H1 (cell line): ENCODE measurements around the gene ARHGAP32. TPM values are rescaled to one million over a fixed set of nuclear protein-coding genes. Genes with fewer than 3 reads are reported as not detected.
A peak's percentile ranks its signal among the peaks of the same experiment; 100 is the strongest.

ENCODE experiments used
- CTCF ChIA-PET: fragments of 300-600 bp; sonication (Branson Sonifier 250); formaldehyde crosslinking; loops from one replicate; lab custom pipeline; 2021; ENCODE audit not compliant: partially characterized antibody; lab: Charles Lee
- POLR2A ChIA-PET: fragments of 300-600 bp; sonication (Branson Sonifier 250); formaldehyde crosslinking; loops from one replicate; lab custom pipeline; 2021; ENCODE audit warnings: inconsistent platforms; ENCODE audit not compliant: partially characterized antibody; lab: Charles Lee
- DNase-seq, 2 experiments: peaks; one replicate each; pipeline versions ENCODE4 v3.0.0 to v3.0.0-alpha.2; 2010 to 2022; ENCODE audit warnings: low spot score in 2 of 2, low read depth in 1 of 2, mixed read lengths in 1 of 2
- FAIRE-seq: peaks from 2 replicates; lab custom pipeline; 2011; peaks lifted over from hg19 to GRCh38; lab: Jason Lieb, UNC
- H2AFZ ChIP-seq: 2 replicates; pipeline ENCODE4 v1.8.1; 2012; ENCODE audit warnings: low read length, inconsistent platforms
- H2AK5ac ChIP-seq: 2 replicates; pipeline ENCODE4 v1.6.1; 2013; ENCODE audit warnings: low read depth, low read length
- H2BK120ac ChIP-seq: replicated peaks from 2 replicates; pipeline ENCODE3; 2013; ENCODE audit warnings: low read depth, low read length, inconsistent platforms
- H2BK12ac ChIP-seq: 2 replicates; pipeline ENCODE4 v1.6.1; 2013; ENCODE audit warnings: low read depth, low read length
- H2BK15ac ChIP-seq: 2 replicates; pipeline ENCODE4 v1.6.1; 2013; ENCODE audit warnings: low read length
- H2BK20ac ChIP-seq: 2 replicates; pipeline ENCODE4 v1.6.1; 2013; ENCODE audit warnings: low read length
- H2BK5ac ChIP-seq: 2 replicates; pipeline ENCODE4 v1.6.1; 2013; ENCODE audit warnings: low read depth, low read length
- H3K14ac ChIP-seq: 2 replicates; pipeline ENCODE4 v1.6.1; 2013; ENCODE audit warnings: inconsistent platforms; ENCODE audit not compliant: insufficient read length
- H3K18ac ChIP-seq: 2 replicates; pipeline ENCODE4 v1.6.1; 2013; ENCODE audit warnings: low read length; ENCODE audit errors: extremely low read depth
- H3K23ac ChIP-seq: 2 replicates; pipeline ENCODE4 v1.6.1; 2013; ENCODE audit warnings: inconsistent platforms; ENCODE audit not compliant: insufficient read length
- H3K23me2 ChIP-seq: 2 replicates; pipeline ENCODE4 v1.6.1; 2013; ENCODE audit warnings: low read depth, low read length
- H3K27ac ChIP-seq: 2 replicates; pipeline ENCODE4 v1.6.1; 2011; ENCODE audit warnings: low read depth, low read length, inconsistent platforms
- H3K27me3 ChIP-seq, 4 experiments: replicated peaks in 1 of 4; 1 replicate in 1 of 4; 2 replicates in 3 of 4; pipeline versions ENCODE4 v1.6.1 to v1.8.1; 2011 to 2013; ENCODE audit warnings: low read length in 3 of 4, mild to moderate bottlenecking in 3 of 4, inconsistent platforms in 2 of 4, mixed read lengths in 2 of 4, moderate library complexity in 1 of 4; ENCODE audit not compliant: control insufficient read depth in 3 of 4, insufficient read depth in 3 of 4; ENCODE audit errors: extremely low read depth in 1 of 4
- H3K36me3 ChIP-seq, 4 experiments: 2 replicates each; pipeline versions ENCODE4 v1.6.1 to v1.8.1; 2011 to 2013; ENCODE audit warnings: mild to moderate bottlenecking in 4 of 4, low read length in 3 of 4, moderate library complexity in 2 of 4, control low read depth in 1 of 4, inconsistent platforms in 1 of 4; ENCODE audit not compliant: insufficient read depth in 4 of 4, control insufficient read depth in 2 of 4
- H3K4ac ChIP-seq: replicated peaks from 2 replicates; pipeline ENCODE3; 2013; ENCODE audit warnings: low read length, low read depth, mixed read lengths, inconsistent platforms; ENCODE audit not compliant: insufficient read length
- H3K4me1 ChIP-seq, 4 experiments: replicated peaks in 1 of 4; 1 replicate in 1 of 4; 2 replicates in 3 of 4; pipeline versions ENCODE4 v1.6.1 to v1.8.1; 2011 to 2013; ENCODE audit warnings: low read length in 3 of 4, inconsistent platforms in 2 of 4, mixed read lengths in 1 of 4; ENCODE audit not compliant: insufficient read depth in 4 of 4, control insufficient read depth in 3 of 4
- H3K4me2 ChIP-seq, 2 experiments: 2 replicates each; pipeline versions ENCODE4 v1.6.1 to v1.8.1; 2011 to 2013; ENCODE audit warnings: low read depth in 2 of 2, low read length in 2 of 2, control low read depth in 1 of 2, inconsistent platforms in 1 of 2, mild to moderate bottlenecking in 1 of 2; ENCODE audit not compliant: insufficient read depth in 1 of 2
- H3K4me3 ChIP-seq, 4 experiments: fragments of 200-600, 300-600 bp in 1 of 4; sonication (generic), shearing (Covaris generic), sonication (Bioruptor Twin) in 1 of 4; 2 replicates each; pipeline versions ENCODE4 v1.5.1 to v1.8.1; 2011 to 2016; ENCODE audit warnings: low read length in 4 of 4, low read depth in 3 of 4, control low read depth in 2 of 4, inconsistent platforms in 2 of 4, mild to moderate bottlenecking in 2 of 4, mixed read lengths in 1 of 4, moderate library complexity in 1 of 4; ENCODE audit not compliant: insufficient read depth in 2 of 4; ENCODE audit errors: extremely low read depth in 1 of 4
- H3K56ac ChIP-seq: replicated peaks from 2 replicates; pipeline ENCODE3; 2013; ENCODE audit warnings: low read depth, mild to moderate bottlenecking, mixed read lengths, low read length, inconsistent platforms; ENCODE audit not compliant: insufficient read length
- H3K79me1 ChIP-seq: 2 replicates; pipeline ENCODE4 v1.6.1; 2013; ENCODE audit warnings: low read depth, low read length, control low read depth
- H3K79me2 ChIP-seq, 2 experiments: 2 replicates each; pipeline versions ENCODE4 v1.6.1 to v1.8.1; 2012 to 2013; ENCODE audit warnings: low read length in 2 of 2, mild to moderate bottlenecking in 2 of 2, inconsistent platforms in 1 of 2; ENCODE audit not compliant: insufficient read depth in 2 of 2, control insufficient read depth in 1 of 2
- H3K9ac ChIP-seq, 4 experiments: replicated peaks in 1 of 4; 1 replicate in 1 of 4; 2 replicates in 3 of 4; pipeline versions ENCODE4 v1.6.1 to v1.8.1; 2011 to 2013; ENCODE audit warnings: low read depth in 3 of 4, low read length in 3 of 4, control low read depth in 2 of 4, mild to moderate bottlenecking in 2 of 4, moderate library complexity in 2 of 4, inconsistent platforms in 1 of 4; ENCODE audit errors: extremely low read depth in 1 of 4
- H3K9me3 ChIP-seq, 2 experiments: 2 replicates each; pipeline versions ENCODE4 v1.6.1 to v1.8.1; 2012 to 2013; ENCODE audit warnings: mild to moderate bottlenecking in 2 of 2, moderate library complexity in 2 of 2, control low read depth in 1 of 2, inconsistent platforms in 1 of 2, low read depth in 1 of 2, low read length in 1 of 2, mixed read lengths in 1 of 2; ENCODE audit not compliant: insufficient read depth in 2 of 2
- H4K20me1 ChIP-seq, 2 experiments: replicated peaks in 1 of 2; 2 replicates each; pipeline versions ENCODE3 to v1.8.1; 2011 to 2013; ENCODE audit warnings: inconsistent platforms in 2 of 2, low read length in 2 of 2, mild to moderate bottlenecking in 1 of 2; ENCODE audit not compliant: insufficient read depth in 2 of 2, control insufficient read depth in 1 of 2
- H4K5ac ChIP-seq: 2 replicates; pipeline ENCODE4 v1.6.1; 2013; ENCODE audit warnings: low read length, low read depth, mixed read lengths, inconsistent platforms; ENCODE audit not compliant: insufficient read length
- H4K8ac ChIP-seq: 2 replicates; pipeline ENCODE4 v1.8.0; 2013; ENCODE audit warnings: mild to moderate bottlenecking, moderate library complexity, low read length, inconsistent platforms; ENCODE audit not compliant: insufficient read depth; ENCODE audit errors: extremely low read depth
- H4K91ac ChIP-seq: replicated peaks from 2 replicates; pipeline ENCODE3; 2013; ENCODE audit warnings: low read length, mixed read lengths, inconsistent platforms; ENCODE audit not compliant: insufficient read length
- CBX8 ChIP-seq: fragments of 300-800, 300-1000 bp; sonication (generic); IDR thresholded peaks from 2 replicates; pipeline ENCODE4 v1.7.1; 2016; ENCODE audit warnings: low read depth, low read length, borderline replicate concordance
- JUN ChIP-seq: IDR thresholded peaks from 2 replicates; pipeline ENCODE4 v1.6.1; 2011; ENCODE audit warnings: low read depth, mild to moderate bottlenecking, improper control_type of control experiment, low read length
- KDM5A ChIP-seq: fragments of 200-600 bp; IDR thresholded peaks from 2 replicates; pipeline ENCODE4 v1.7.1; 2012; ENCODE audit warnings: mild to moderate bottlenecking, low read length, inconsistent platforms, mixed read lengths
- SP1 ChIP-seq: IDR thresholded peaks from 2 replicates; pipeline ENCODE4 v1.6.1; 2011; ENCODE audit warnings: low read depth, low read length
- TBP ChIP-seq: IDR thresholded peaks from 2 replicates; pipeline ENCODE4 v1.6.1; 2011; ENCODE audit warnings: low read depth, low read length, improper control_type of control experiment
- TEAD4 ChIP-seq: IDR thresholded peaks from 2 replicates; pipeline ENCODE4 v1.6.1; 2012; ENCODE audit warnings: low read depth, low read length, inconsistent platforms, mixed read lengths
- WGBS, 2 experiments: shearing (Covaris generic) in 1 of 2; methylation state at CpG; one replicate each; pipeline versions ENCODE4 v1.1.6 to v1.1.7; 2013 to 2015; ENCODE audit warnings: low lambda C conversion rate in 2 of 2, mixed read lengths in 2 of 2, inconsistent platforms in 1 of 2, low coverage in 1 of 2, missing lambda C conversion rate in 1 of 2; ENCODE audit not compliant: insufficient replicate concordance in 2 of 2, insufficient coverage in 1 of 2, insufficient read length in 1 of 2; ENCODE audit errors: extremely low coverage in 1 of 2, missing lambda C conversion rate in 1 of 2; 5-methylcytosine and 5-hydroxymethylcytosine counted together
- long read RNA-seq, 2 experiments: library from RNA in 1 of 2; library from capped mRNA in 1 of 2; stranded (forward); transcript quantifications; one replicate each; pipeline ENCODE4 v2.0.0, GENCODE V29; 2021; ENCODE audit warnings: inconsistent platforms in 1 of 2
- polyA minus RNA-seq, 3 experiments: library from RNA; depleted of rRNA, polyadenylated mRNA; stranded (reverse); fragments of >200 nt; gene quantifications; 1 replicate in 2 of 3; 2 replicates in 1 of 3; pipeline ENCODE4 v1.2.3, GENCODE V29; 2011
- polyA plus RNA-seq, 7 experiments: library from polyadenylated mRNA; depleted of rRNA in 3 of 7; stranded (reverse) in 5 of 7; unstranded in 2 of 7; fragments of >200 nt in 5 of 7; fragments of 200-250 nt in 2 of 7; gene quantifications; 1 replicate in 5 of 7; 2 replicates in 1 of 7; 4 replicates in 1 of 7; pipeline versions ENCODE4 v1.2.1 to v1.2.3, GENCODE V29; 2011 to 2013; ENCODE audit warnings: missing spikeins in 2 of 7, mixed read lengths in 2 of 7
- total RNA-seq: library from RNA; stranded (reverse); fragmentation: NEBNext Ultra II Directional; extraction: Animal tissue kit (Norgen Biotek cat#: 25700); gene quantifications from 2 replicates; pipeline ENCODE4 v1.2.1, GENCODE V29; 2021
- TF ChIP-seq, protein P1 (sequence below), 3 experiments: IDR thresholded peaks; 1 replicate in 2 of 3; 2 replicates in 1 of 3; pipeline versions ENCODE4 v1.5.1 to v1.6.1; 2011; ENCODE audit warnings: low read length in 3 of 3, mild to moderate bottlenecking in 3 of 3, inconsistent platforms in 2 of 3, low read depth in 1 of 3, moderate library complexity in 1 of 3; ENCODE audit not compliant: insufficient read depth in 1 of 3; ENCODE audit errors: control extremely low read depth in 1 of 3
- TF ChIP-seq, protein P2 (sequence below): IDR thresholded peaks from 2 replicates; pipeline ENCODE4 v1.6.1; 2011; ENCODE audit warnings: low read length, improper control_type of control experiment

ARHGAP32 gene
- total RNA-seq, result 30.0 and 30.1 TPM in 2 replicates
- 12.5 and 13.7 TPM in 2 replicates for polyA plus RNA-seq (2011; rRNA removed)
- polyA plus RNA-seq (2011; cell fraction: cytosol; rRNA removed), result 9.7 TPM
- 22.5 TPM for polyA plus RNA-seq (2011; cell fraction: nucleus; rRNA removed)
- 10.3 to 13.3 TPM (median 12.6 TPM) in 4 replicates for polyA plus RNA-seq (2012, experiment 1 of 2)
- 0.62 TPM for polyA plus RNA-seq (2012, experiment 2 of 2)
- 8.2 TPM for polyA plus RNA-seq (2013, experiment 1 of 2)
- 8.0 TPM for polyA plus RNA-seq (2013, experiment 2 of 2)
- 47.6 and 50.7 TPM in 2 replicates for polyA minus RNA-seq (2011; rRNA and poly(A)+ RNA removed)
- polyA minus RNA-seq (2011; cell fraction: cytosol; rRNA and poly(A)+ RNA removed), result 18.9 TPM
- polyA minus RNA-seq (2011; cell fraction: nucleus; rRNA and poly(A)+ RNA removed), result 42.6 TPM
- long read RNA-seq, experiment 1, partial matches to known transcripts, result 0 of 15 reads
- long read RNA-seq, experiment 1, other reads (novel, unspliced or antisense), result 15 of 15 reads
- long read RNA-seq, experiment 2, partial matches to known transcripts, result 0 of 1 reads
- long read RNA-seq, experiment 2, other reads (novel, unspliced or antisense), result 1 of 1 reads

DNA sequence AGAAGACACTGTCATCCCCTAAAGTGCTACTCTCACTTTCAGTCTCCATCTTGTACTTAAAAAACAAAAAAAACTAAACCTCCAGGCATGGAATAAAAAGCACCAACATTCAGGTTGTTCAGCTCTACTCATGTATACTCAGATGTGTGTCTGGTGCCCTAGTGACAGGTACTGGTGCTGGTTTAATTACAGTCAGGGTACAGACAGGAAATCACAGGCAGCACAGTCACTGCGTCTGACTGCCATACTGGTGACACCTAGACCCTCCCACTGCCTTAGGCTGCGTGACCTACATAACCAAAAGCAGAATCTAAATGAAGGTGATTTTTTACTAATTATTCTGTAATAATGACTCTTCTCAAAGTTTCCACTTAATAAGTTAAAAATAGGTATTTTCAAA lies at the start of gene ARHGAP32:
TSS of gene ARHGAP32 (minus strand) at position 176 of the 400 bp plus-strand sequence. CDS start at position 49, 127 bp downstream.
- FAIRE-seq (no peak), DNase-seq (no peak)
- Histone ChIP-seq H4K20me1 (no peaks in the 10 kb centered on the region), H4K91ac (no peak within 1 kb of the TSS), H3K4me1 (peaks cover 0 to 7% (median 5%) of the 10 kb centered on the region in 4 experiments; a peak in 6 of 7 replicates), H3K9ac (no peak within 1 kb of the TSS), H2AFZ (no peak within 1 kb of the TSS), H2BK5ac (no peak within 1 kb of the TSS), H3K23ac (no peak within 1 kb of the TSS), H3K9me3 (0 out of 4 replicates have a peak, but pooled peaks cover 0 to under 1% of the 10 kb centered on the region in 2 experiments), H2BK15ac (no peak within 1 kb of the TSS), H3K79me1 (no peaks in the 10 kb centered on the region; the same call in 1 of the 2 replicates), H3K56ac (no peak within 1 kb of the TSS), H2BK12ac (no peak within 1 kb of the TSS), H3K27me3 (no peaks in the 10 kb centered on the region), H3K27ac (no peak within 1 kb of the TSS), H4K5ac (no peak within 1 kb of the TSS), H2AK5ac (no peak within 1 kb of the TSS), H3K14ac (no peak within 1 kb of the TSS), H3K79me2 (peaks cover 0 to 52% of the 10 kb centered on the region in 2 experiments; a peak in 3 of 4 replicates), H3K4ac (no peak within 1 kb of the TSS), H4K8ac (no peak within 1 kb of the TSS), H3K23me2 (no peaks in the 10 kb centered on the region), H2BK120ac (no peak within 1 kb of the TSS), H3K4me3 (no peak within 1 kb of the TSS), H2BK20ac (no peak within 1 kb of the TSS), H3K36me3 (no peaks in the 10 kb centered on the region), H3K18ac (no peak within 1 kb of the TSS), H3K4me2 (0 out of 4 replicates have a peak within 1 kb of the TSS, but pooled peaks of 1 of the 2 experiments have one; percentile 8)
- 89% methylated on average over 2 of the region's 2 CpGs; no CpG with 5 or more reads in 1 of the 2 experiments for WGBS, 2 experiments
- CTCF ChIA-PET, result no interaction called here
- POLR2A ChIA-PET, result no interaction called here
- TF ChIP-seq TEAD4, result no peak
- no peak for TF ChIP-seq SP1
- TF ChIP-seq, protein P1, sequence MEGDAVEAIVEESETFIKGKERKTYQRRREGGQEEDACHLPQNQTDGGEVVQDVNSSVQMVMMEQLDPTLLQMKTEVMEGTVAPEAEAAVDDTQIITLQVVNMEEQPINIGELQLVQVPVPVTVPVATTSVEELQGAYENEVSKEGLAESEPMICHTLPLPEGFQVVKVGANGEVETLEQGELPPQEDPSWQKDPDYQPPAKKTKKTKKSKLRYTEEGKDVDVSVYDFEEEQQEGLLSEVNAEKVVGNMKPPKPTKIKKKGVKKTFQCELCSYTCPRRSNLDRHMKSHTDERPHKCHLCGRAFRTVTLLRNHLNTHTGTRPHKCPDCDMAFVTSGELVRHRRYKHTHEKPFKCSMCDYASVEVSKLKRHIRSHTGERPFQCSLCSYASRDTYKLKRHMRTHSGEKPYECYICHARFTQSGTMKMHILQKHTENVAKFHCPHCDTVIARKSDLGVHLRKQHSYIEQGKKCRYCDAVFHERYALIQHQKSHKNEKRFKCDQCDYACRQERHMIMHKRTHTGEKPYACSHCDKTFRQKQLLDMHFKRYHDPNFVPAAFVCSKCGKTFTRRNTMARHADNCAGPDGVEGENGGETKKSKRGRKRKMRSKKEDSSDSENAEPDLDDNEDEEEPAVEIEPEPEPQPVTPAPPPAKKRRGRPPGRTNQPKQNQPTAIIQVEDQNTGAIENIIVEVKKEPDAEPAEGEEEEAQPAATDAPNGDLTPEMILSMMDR (IDR thresholded peaks at IDR 0.05; ENCODE audit: control extremely low read depth in 1 of 3, insufficient read depth in 1 of 3, low read depth in 1 of 3, low read length in 3 of 3), result no peak
- TF ChIP-seq KDM5A, result no peak
- no peak for TF ChIP-seq TBP
- no peak for TF ChIP-seq CBX8
- TF ChIP-seq, protein P2, sequence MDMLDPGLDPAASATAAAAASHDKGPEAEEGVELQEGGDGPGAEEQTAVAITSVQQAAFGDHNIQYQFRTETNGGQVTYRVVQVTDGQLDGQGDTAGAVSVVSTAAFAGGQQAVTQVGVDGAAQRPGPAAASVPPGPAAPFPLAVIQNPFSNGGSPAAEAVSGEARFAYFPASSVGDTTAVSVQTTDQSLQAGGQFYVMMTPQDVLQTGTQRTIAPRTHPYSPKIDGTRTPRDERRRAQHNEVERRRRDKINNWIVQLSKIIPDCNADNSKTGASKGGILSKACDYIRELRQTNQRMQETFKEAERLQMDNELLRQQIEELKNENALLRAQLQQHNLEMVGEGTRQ, result no peak
- no peak for TF ChIP-seq JUN
